PFSK-1 (cell line): ENCODE data around the gene FAT2.

ENCODE experiments used
- FOXP2 ChIP-seq: optimal IDR thresholded peaks from 2 replicates; pipeline ENCODE3; 2011; ENCODE audit warnings: borderline replicate concordance, control low read depth, inconsistent platforms; ENCODE audit not compliant: insufficient read depth; ENCODE audit errors: extremely low read length, extremely low read depth
- POLR2AphosphoS5 ChIP-seq: IDR thresholded peaks from 2 replicates; pipeline ENCODE4 v1.6.1; 2012; ENCODE audit warnings: low read depth, mild to moderate bottlenecking, control low read depth, low read length, moderate library complexity
- REST ChIP-seq, 2 experiments: IDR thresholded peaks; 2 replicates each; pipeline versions ENCODE4 v1.6.1 to v1.8.0; 2011 to 2012; ENCODE audit warnings: low read depth in 2 of 2, low read length in 2 of 2, control low read depth in 1 of 2, inconsistent platforms in 1 of 2, mild to moderate bottlenecking in 1 of 2, moderate library complexity in 1 of 2; ENCODE audit not compliant: insufficient read depth in 1 of 2
- SIN3A ChIP-seq: IDR thresholded peaks from 2 replicates; pipeline ENCODE4 v1.6.1; 2012; ENCODE audit warnings: mild to moderate bottlenecking, low read length, moderate library complexity, borderline replicate concordance; ENCODE audit not compliant: insufficient read depth
- TAF1 ChIP-seq: IDR thresholded peaks from 2 replicates; pipeline ENCODE4 v1.6.1; 2012; ENCODE audit warnings: low read length, control low read depth, borderline replicate concordance; ENCODE audit not compliant: insufficient read depth

Gene FAT2

GRCh38 chr5:151565971-151566370 lies 25.2 kb downstream of the FAT2 start:
- TF ChIP-seq TAF1 (no peak), SIN3A (no peak), FOXP2 (no peak), POLR2AphosphoS5 (no peak), REST (IDR thresholded peaks at IDR 0.05; ENCODE audit: insufficient read depth in 1 of 2, low read depth in 2 of 2, low read length in 2 of 2) (no peak)

GRCh38 chr5:151562019-151562707 lies 29.0 kb downstream of the FAT2 start:
- TF ChIP-seq TAF1 (no peak), POLR2AphosphoS5 (no peak), SIN3A (no peak), FOXP2 (no peak), REST (IDR thresholded peaks at IDR 0.05; ENCODE audit: insufficient read depth in 1 of 2, low read depth in 2 of 2, low read length in 2 of 2) (no peak)

GRCh38 chr5:151557951-151558350 lies 33.2 kb downstream of the FAT2 start:
- no peak for TF ChIP-seq REST (IDR thresholded peaks at IDR 0.05; ENCODE audit: insufficient read depth in 1 of 2, low read depth in 2 of 2, low read length in 2 of 2)
- TF ChIP-seq POLR2AphosphoS5, result no peak
- no peak for TF ChIP-seq FOXP2
- TF ChIP-seq SIN3A, result no peak

GRCh38 chr5:151557466-151557865 lies 33.7 kb downstream of the FAT2 start:
- TF ChIP-seq POLR2AphosphoS5 (no peak), FOXP2 (no peak), REST (IDR thresholded peaks at IDR 0.05; ENCODE audit: insufficient read depth in 1 of 2, low read depth in 2 of 2, low read length in 2 of 2) (no peak), TAF1 (no peak), SIN3A (no peak)

- no peak for TF ChIP-seq SIN3A
- no peak for TF ChIP-seq REST (IDR thresholded peaks at IDR 0.05; ENCODE audit: insufficient read depth in 1 of 2, low read depth in 2 of 2, low read length in 2 of 2)
- TF ChIP-seq TAF1, result no peak
- TF ChIP-seq POLR2AphosphoS5, result no peak
- TF ChIP-seq FOXP2, result no peak
Observed at GRCh38 chr5:151556806-151557205, 34.3 kb downstream of the FAT2 start.
